Endothelial cell (in vitro differentiated cells): ENCODE measurements around the gene GPD2. TPM values are rescaled to one million over a fixed set of nuclear protein-coding genes. Genes with fewer than 3 reads are reported as not detected.

Source experiments
- DNase-seq: peaks from one replicate; pipeline ENCODE4 v3.0.0; 2021; ENCODE audit warnings: low spot score
- H3K27ac Mint-ChIP-seq: one replicate; pipeline ENCODE4 v1.8.0; 2021; ENCODE audit warnings: mixed read lengths, inconsistent platforms; ENCODE audit not compliant: unreplicated experiment
- H3K27me3 Mint-ChIP-seq: one replicate; pipeline ENCODE4 v1.8.0; 2021; ENCODE audit warnings: mild to moderate bottlenecking, moderate library complexity, mixed read lengths, inconsistent platforms; ENCODE audit not compliant: unreplicated experiment
- H3K36me3 Mint-ChIP-seq: one replicate; pipeline ENCODE4 v1.8.0; 2021; ENCODE audit warnings: mild to moderate bottlenecking, low read depth, mixed read lengths, inconsistent platforms; ENCODE audit not compliant: unreplicated experiment
- H3K4me1 Mint-ChIP-seq: one replicate; pipeline ENCODE4 v1.8.0; 2021; ENCODE audit warnings: mild to moderate bottlenecking, mixed read lengths, inconsistent platforms; ENCODE audit not compliant: unreplicated experiment
- H3K4me3 Mint-ChIP-seq: one replicate; pipeline ENCODE4 v1.8.0; 2021; ENCODE audit warnings: mild to moderate bottlenecking, mixed read lengths, inconsistent platforms; ENCODE audit not compliant: unreplicated experiment
- H3K9me3 Mint-ChIP-seq: one replicate; pipeline ENCODE4 v1.8.0; 2021; ENCODE audit warnings: mixed read lengths, inconsistent platforms; ENCODE audit not compliant: unreplicated experiment
- CTCF ChIP-seq: fragments of 200-600 bp; sonication (generic); IDR thresholded peaks from one replicate; pipeline ENCODE4 v1.5.0; 2021; ENCODE audit warnings: antibody characterized with exemption; ENCODE audit not compliant: unreplicated experiment
- total RNA-seq: library from RNA; stranded (reverse); fragmentation: NEBNext Ultra II Directional; extraction: Animal tissue kit (Norgen Biotek cat#: 25700); gene quantifications from one replicate; pipeline ENCODE4 v1.2.1, GENCODE V29; 2021; ENCODE audit not compliant: unreplicated experiment

The GPD2 gene
- total RNA-seq, 1 donor from 2014 or later: 38.3 TPM

GRCh38 chr2:156472686-156473085, 36.5 kb downstream of the GPD2 start:
- Mint-ChIP-seq H3K27me3 (no peaks in the 10 kb centered on the region), H3K4me1 (peaks cover 20% of the 10 kb centered on the region), H3K9me3 (no peaks in the 10 kb centered on the region), H3K27ac (no peak overlapping the region), H3K36me3 (no peaks in the 10 kb centered on the region), H3K4me3 (no peak overlapping the region)
- DNase-seq: no peak
- TF ChIP-seq CTCF: no peak

DNA sequence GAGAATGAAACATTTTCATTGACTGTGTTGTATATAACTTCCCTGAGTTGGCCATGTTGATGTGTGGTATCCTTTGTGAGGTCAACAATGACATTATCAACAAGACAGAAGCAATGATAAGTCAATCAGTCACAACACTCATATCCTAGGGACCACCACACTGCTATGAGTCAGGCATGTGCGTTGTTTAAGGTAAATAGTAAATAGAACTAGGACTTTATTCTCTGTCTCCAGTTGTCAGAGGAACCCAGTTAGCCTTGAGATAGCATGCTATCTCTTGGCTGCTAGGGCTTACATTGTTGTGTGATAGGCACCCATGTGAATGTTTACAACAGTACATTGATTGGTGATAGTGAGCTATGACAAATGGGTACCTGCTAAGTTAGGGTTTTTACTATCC, 37.3 kb downstream of the GPD2 start:
- no peaks in the 10 kb centered on the region for H3K27me3 Mint-ChIP-seq
- DNase-seq: no peak
- no peak for TF ChIP-seq CTCF
- H3K27ac Mint-ChIP-seq: no peak overlapping the region
- H3K9me3 Mint-ChIP-seq: no peaks in the 10 kb centered on the region
- H3K4me3 Mint-ChIP-seq: no peak overlapping the region
- peaks cover 13% of the 10 kb centered on the region for H3K4me1 Mint-ChIP-seq
- no peaks in the 10 kb centered on the region for H3K36me3 Mint-ChIP-seq

GRCh38 chr2:156474401-156474800, 38.2 kb downstream of the GPD2 start:
- no peaks in the 10 kb centered on the region for H3K27me3 Mint-ChIP-seq
- H3K36me3 Mint-ChIP-seq: no peaks in the 10 kb centered on the region
- TF ChIP-seq CTCF: no peak
- peaks cover 13% of the 10 kb centered on the region for H3K4me1 Mint-ChIP-seq
- no peak for DNase-seq
- no peak overlapping the region for H3K27ac Mint-ChIP-seq
- no peaks in the 10 kb centered on the region for H3K9me3 Mint-ChIP-seq
- H3K4me3 Mint-ChIP-seq: no peak overlapping the region

DNA sequence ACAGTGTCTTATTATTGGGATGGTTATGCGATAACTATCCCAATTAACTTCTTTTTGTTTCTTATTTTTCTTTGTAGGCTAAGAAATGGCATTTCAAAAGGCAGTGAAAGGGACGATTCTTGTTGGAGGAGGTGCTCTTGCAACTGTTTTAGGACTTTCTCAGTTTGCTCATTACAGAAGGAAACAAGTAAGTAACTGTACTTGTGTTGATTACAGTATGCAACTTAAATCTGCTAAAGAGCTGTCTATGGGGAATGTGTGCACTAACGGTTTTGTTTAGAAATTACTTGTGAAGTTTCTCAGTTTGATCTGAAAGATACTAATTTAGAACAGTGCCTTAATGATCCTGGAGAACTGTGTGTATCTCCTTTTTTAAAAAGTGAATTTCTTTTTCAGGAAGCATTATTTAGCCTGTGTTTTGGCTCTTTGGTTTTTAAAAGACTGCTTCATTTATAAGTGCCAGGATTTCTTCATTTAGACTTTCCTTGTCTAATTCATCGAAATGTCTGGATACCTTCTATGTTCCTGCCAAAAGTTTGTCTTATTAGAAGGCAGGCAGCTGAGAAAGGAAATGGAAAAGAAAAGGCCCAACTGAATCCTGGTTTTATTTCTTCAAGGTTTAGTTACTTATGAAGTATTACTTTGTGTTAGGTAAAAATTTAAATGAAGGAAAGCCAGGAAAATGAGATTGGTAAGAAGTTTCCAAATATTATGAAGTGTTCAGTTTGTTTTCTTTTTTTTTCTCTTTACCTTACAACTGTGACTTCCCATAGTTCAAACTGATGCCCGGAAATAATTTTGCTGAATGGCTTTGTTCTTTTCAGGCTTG, 40.1 kb downstream of the GPD2 start:
- Mint-ChIP-seq H3K4me3 (no peak overlapping the region), H3K4me1 (peaks cover 8% of the 10 kb centered on the region), H3K36me3 (no peaks in the 10 kb centered on the region), H3K9me3 (no peaks in the 10 kb centered on the region), H3K27ac (no peak overlapping the region), H3K27me3 (no peaks in the 10 kb centered on the region)
- TF ChIP-seq CTCF: no peak
- no peak for DNase-seq

DNA sequence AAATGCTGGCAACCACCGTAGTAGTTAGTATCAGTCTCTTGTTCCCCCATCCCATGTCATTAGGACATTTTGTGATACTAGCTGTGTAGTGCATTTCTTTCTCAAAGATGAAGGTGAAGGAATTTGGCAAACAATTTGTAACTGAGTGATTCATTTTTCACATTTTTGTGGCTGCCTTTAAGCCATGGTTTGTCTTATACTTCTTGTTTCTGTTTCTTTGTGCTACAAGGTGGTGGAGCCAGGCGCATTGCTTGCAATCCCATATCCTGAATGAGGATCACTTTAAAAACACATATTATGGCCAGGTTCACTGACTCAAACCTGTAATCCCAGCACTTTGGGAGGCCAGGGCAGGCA, 40.6 kb downstream of the GPD2 start:
- no peak overlapping the region for H3K27ac Mint-ChIP-seq
- H3K9me3 Mint-ChIP-seq: no peaks in the 10 kb centered on the region
- no peak for DNase-seq
- no peaks in the 10 kb centered on the region for H3K36me3 Mint-ChIP-seq
- peaks cover 4% of the 10 kb centered on the region for H3K4me1 Mint-ChIP-seq
- no peak overlapping the region for H3K4me3 Mint-ChIP-seq
- no peak for TF ChIP-seq CTCF
- no peaks in the 10 kb centered on the region for H3K27me3 Mint-ChIP-seq
